ENCODE results near the gene HOXA11. TPM values are rescaled to one million over a fixed set of nuclear protein-coding genes. Genes with fewer than 3 reads are reported as not detected.

The HOXA11 gene
- total and polyA plus RNA-seq, 2 of the 4 experiments (the other 2 are of a cell fraction): 0.05 TPM; not detected in 1

GRCh38 chr7:27131390-27131819 is 53.6 kb downstream of the HOXA11 start:
- peak overlapping the region; percentile 92 for H3K9ac ChIP-seq (ENCODE audit: low read depth, low read length)
- in situ Hi-C loops (cut with MboI; ENCODE audit: low sequenced_read_pairs): no loop called here
- H3K14ac ChIP-seq (replicated peaks; ENCODE audit: low read depth, low read length): peak overlapping the region; percentile 65
- CTCF ChIA-PET: interaction anchor here (1.2 to 1.8 kb wide), 5 partner anchors 10 to 444 kb away, joined by 3 to 5 read pairs (median 4); no protein-coding TSS in a partner anchor
- H2AK9ac ChIP-seq (replicated peaks; ENCODE audit: low read depth, low read length, poor library complexity): peak overlapping the region; percentile 62
- ATAC-seq (ENCODE audit: low read depth) (no peak), DNase-seq (no peak)
- H4K20me1 ChIP-seq (ENCODE audit: insufficient read depth, low read length): no peaks in the 10 kb centered on the region
- TF ChIP-seq CHD1 (IDR thresholded peaks at IDR 0.05; ENCODE audit: low read depth, low read length) (no peak), RCOR1 (IDR thresholded peaks at IDR 0.05; ENCODE audit: insufficient replicate concordance, low read length) (no peak), RAD21 (IDR thresholded peaks at IDR 0.05; ENCODE audit: low read length) (no peak), POLR2A (IDR thresholded peaks at IDR 0.05; ENCODE audit: low read depth, low read length) (no peak), SMC3 (IDR thresholded peaks at IDR 0.05; ENCODE audit: low read depth, low read length) (no peak), BHLHE40 (IDR thresholded peaks at IDR 0.05; ENCODE audit: low read depth, low read length) (no peak), USF2 (IDR thresholded peaks at IDR 0.05; ENCODE audit: low read depth, low read length) (no peak)
- H4K5ac ChIP-seq (ENCODE audit: low read depth, low read length): peak overlapping the region; percentile 100
- no peaks in the 10 kb centered on the region for H3K9me3 ChIP-seq (ENCODE audit: control insufficient read depth, insufficient read depth, low read length)
- H2AFZ ChIP-seq (replicated peaks; ENCODE audit: low read length, poor library complexity): peak overlapping the region; percentile 93
- H3K9me1 ChIP-seq (ENCODE audit: insufficient read depth, low read length): peaks cover 11% of the 10 kb centered on the region
- POLR2A ChIA-PET (ENCODE audit: unreplicated experiment): interaction anchor here (0.8 to 1.1 kb wide), 3 partner anchors 10 to 274 kb away, joined by 3 read pairs; no protein-coding TSS in a partner anchor
- peaks cover 25% of the 10 kb centered on the region for H3K4me1 ChIP-seq (ENCODE audit: control insufficient read depth, insufficient read depth, low read length)
- H3K36me3 ChIP-seq (ENCODE audit: control insufficient read depth, insufficient read depth, low read length): peaks cover 3% of the 10 kb centered on the region; the same call in 1 of the 2 replicates
- H2BK5ac ChIP-seq (ENCODE audit: low read depth, low read length, poor library complexity, severe bottlenecking): peak overlapping the region; percentile 43
- WGBS, 2 experiments (ENCODE audit: extremely low coverage in 2 of 2, insufficient read length in 1 of 2): 19% methylated on average over 3 of the region's 12 CpGs; no CpG with 5 or more reads in 1 of the 2 experiments
- H3K79me1 ChIP-seq (ENCODE audit: low read depth in 1 of 2, low read length in 2 of 2): peaks cover 24 to 41% of the 10 kb centered on the region in 2 experiments
- H3K4ac ChIP-seq (ENCODE audit: low read depth, low read length): peak overlapping the region; percentile 81
- no TSS peak for BruUV-seq (replicated peaks)
- H2BK20ac ChIP-seq (ENCODE audit: low read depth, low read length): no peak overlapping the region; the same call in 1 of the 2 replicates
- H3K27me3 ChIP-seq (ENCODE audit: control insufficient read depth, insufficient read depth, low read length): no peaks in the 10 kb centered on the region
- intact Hi-C loops (cut with micrococcal nuclease): loop anchor here (5.0 kb wide), 1 partner anchor 99 kb away; no protein-coding TSS in a partner anchor
- dilution Hi-C loops (cut with HindIII; ENCODE audit: low sequenced_read_pairs, unreplicated experiment): no loop called here
- H2AK5ac ChIP-seq (ENCODE audit: low read depth, low read length): peak overlapping the region; percentile 83
- peak overlapping the region; percentile 61 for H3K4me3 ChIP-seq (ENCODE audit: insufficient read depth, low read depth, low read length)
- H3K27ac ChIP-seq (ENCODE audit: insufficient read depth, low read length): peak overlapping the region; percentile 77
- H4K91ac ChIP-seq (ENCODE audit: insufficient read depth, low read depth, low read length): peak overlapping the region; percentile 89
- peak overlapping the region; percentile 75 for H3K23ac ChIP-seq (ENCODE audit: low read depth, low read length)
- peak overlapping the region; percentile 59 for H3K18ac ChIP-seq (ENCODE audit: low read depth, low read length)
- peak overlapping the region; percentile 58 for H3K56ac ChIP-seq (ENCODE audit: extremely low read depth, insufficient read depth, low read length)
- H2BK15ac ChIP-seq (ENCODE audit: low read depth, low read length): peak overlapping the region; percentile 58; the same call in 2 of the 3 replicates
- H2BK120ac ChIP-seq (ENCODE audit: low read depth, low read length): peak overlapping the region; percentile 66
- peak overlapping the region; percentile 100 for H3K4me2 ChIP-seq (ENCODE audit: low read depth, low read length)
- H4K8ac ChIP-seq (ENCODE audit: low read depth in 2 of 2, low read length in 2 of 2): peak overlapping the region; percentile 92 to 98

Small RNAs within 50 kb of the gene (microRNA-seq; reads per million reads assigned to microRNA genes)
- gene AC004080.5 (ENCODE audit: insufficient read depth, insufficient read length) (not detected), gene MIR196B (ENCODE audit: unreplicated experiment) (6.9 reads per million, percentile 15 among the genes with 10 or more reads in this experiment), gene RF02140 (ENCODE audit: insufficient read depth, insufficient read length) (not detected), gene RF02141 (ENCODE audit: insufficient read depth, insufficient read length) (not detected)

Small RNAs within 50 kb of the gene (small RNA-seq; reads per million reads assigned to genes)
- gene AC004080.5 (0 reads per million in 5 experiments), gene RF02140 (0 reads per million in 5 experiments), gene RF02141 (0 reads per million in 5 experiments)

Other genes with a start within 250 kb of the HOXA11 start
- 0.54 and 0.83 TPM in 2 replicates for gene HOXA1, start 89.2 kb downstream of the HOXA11 start, total RNA-seq (2012; rRNA removed)
- 1.7 and 1.8 TPM in 2 replicates for gene HOXA1, start 89.2 kb downstream of the HOXA11 start, polyA plus RNA-seq (2012; rRNA removed)
- gene HOXA2, start 82.5 kb downstream of the HOXA11 start, total RNA-seq (2012; rRNA removed): 1.6 and 1.7 TPM in 2 replicates
- 2.4 and 3.9 TPM in 2 replicates for gene HOXA2, start 82.5 kb downstream of the HOXA11 start, polyA plus RNA-seq (2012; rRNA removed)
- 0.36 and 1.1 TPM in 2 replicates for gene HOXA4, start 54.5 kb downstream of the HOXA11 start, total RNA-seq (2012; rRNA removed)
- 7.2 and 8.0 TPM in 2 replicates for gene HOXA4, start 54.5 kb downstream of the HOXA11 start, polyA plus RNA-seq (2012; rRNA removed)
- 19.9 and 23.9 TPM in 2 replicates for gene HOXA5, start 41.6 kb downstream of the HOXA11 start, total RNA-seq (2012; rRNA removed)
- 28.1 and 29.4 TPM in 2 replicates for gene HOXA5, start 41.6 kb downstream of the HOXA11 start, polyA plus RNA-seq (2012; rRNA removed)
- gene HOXA6, start 37.5 kb downstream of the HOXA11 start, total RNA-seq (2012; rRNA removed): 1.4 and 1.7 TPM in 2 replicates
- gene HOXA6, start 37.5 kb downstream of the HOXA11 start, polyA plus RNA-seq (2012; rRNA removed): 1.8 and 2.1 TPM in 2 replicates
- 0.83 and 0.90 TPM in 2 replicates for gene HOXA3, start 32.6 kb downstream of the HOXA11 start, total RNA-seq (2012; rRNA removed)
- gene HOXA3, start 32.6 kb downstream of the HOXA11 start, polyA plus RNA-seq (2012; rRNA removed): 5.4 and 8.8 TPM in 2 replicates
- gene HOXA7, start 28.6 kb downstream of the HOXA11 start, total RNA-seq (2012; rRNA removed): under 0.01 and 0.18 TPM in 2 replicates
- gene HOXA7, start 28.6 kb downstream of the HOXA11 start, polyA plus RNA-seq (2012; rRNA removed): 1.7 TPM in 2 replicates
- 0.18 and 0.28 TPM in 2 replicates for gene HOXA9, start 19.7 kb downstream of the HOXA11 start, total RNA-seq (2012; rRNA removed)
- gene HOXA9, start 19.7 kb downstream of the HOXA11 start, polyA plus RNA-seq (2012; rRNA removed): 0.32 and 0.59 TPM in 2 replicates
- 0.18 and 0.28 TPM in 2 replicates for gene HOXA10, start 10.9 kb downstream of the HOXA11 start, total RNA-seq (2012; rRNA removed)
- 0.10 TPM in 2 replicates for gene HOXA10, start 10.9 kb downstream of the HOXA11 start, polyA plus RNA-seq (2012; rRNA removed)
- gene HOXA13, start 14.9 kb upstream of the HOXA11 start, total RNA-seq (2012; rRNA removed): not detected in 2 replicates
- not detected in 2 replicates for gene HOXA13, start 14.9 kb upstream of the HOXA11 start, polyA plus RNA-seq (2012; rRNA removed)
- not detected in 2 replicates for gene EVX1, start 57.6 kb upstream of the HOXA11 start, total RNA-seq (2012; rRNA removed)
- not detected in 2 replicates for gene EVX1, start 57.6 kb upstream of the HOXA11 start, polyA plus RNA-seq (2012; rRNA removed)

Data from IMR-90 (cell line).